Measurements from ENCODE around the gene HMOX2. TPM values are rescaled to one million over a fixed set of nuclear protein-coding genes. Genes with fewer than 3 reads are reported as not detected.

Gene HMOX2
- total RNA-seq, 4 donors from 2014 or later = 46.9 to 94.0 (median 75.0) TPM

- intact Hi-C loops (cut with DNase I) = loop anchor here (5.0 kb wide), 1 partner anchor 36 kb away; no protein-coding TSS in a partner anchor
- no peak for DNase-seq
- Histone ChIP-seq H3K4me1 (peaks cover 18 to 65% (median 26%) of the 10 kb centered on the region in 3 donors), H3K36me3 (peaks cover 26 to 81% (median 28%) of the 10 kb centered on the region in 3 donors), H3K27me3 (no peaks in the 10 kb centered on the region), H3K27ac (peak overlapping the region; percentile 37 to 72 (median 59)), H3K9me3 (no peaks in the 10 kb centered on the region), H3K4me3 (no peak overlapping the region)
- WGBS, 2 donors = 53 to 59% methylated on average over 8 to 13 of the region's 14 CpGs
- no peak for TF ChIP-seq CTCF (IDR thresholded peaks at IDR 0.05)
- no peak for TF ChIP-seq POLR2A (IDR thresholded peaks at IDR 0.05)
Measured at GRCh38 chr16:4510747-4511426, 34.7 kb downstream of the HMOX2 start.

GRCh38 chr16:4511441-4512082 lies 35.4 kb downstream of the HMOX2 start:
- Histone ChIP-seq H3K4me1 (peaks cover 12 to 65% (median 22%) of the 10 kb centered on the region in 3 donors), H3K27me3 (no peaks in the 10 kb centered on the region), H3K9me3 (no peaks in the 10 kb centered on the region), H3K4me3 (no peak overlapping the region), H3K27ac (peak overlapping the region; percentile 26 to 72 (median 52)), H3K36me3 (peaks cover 26 to 81% (median 28%) of the 10 kb centered on the region in 3 donors)
- WGBS, 2 donors = 21 to 65% methylated on average over 4 of the region's 9 CpGs
- TF ChIP-seq CTCF (IDR thresholded peaks at IDR 0.05) (peak in 5 of 6 experiments; percentile 29 to 70 (median 45)), POLR2A (IDR thresholded peaks at IDR 0.05) (no peak)
- intact Hi-C loops (cut with DNase I) = loop anchor here (5.0 kb wide), 1 partner anchor 36 kb away; no protein-coding TSS in a partner anchor
- no peak for DNase-seq

GRCh38 chr16:4512473-4512872 lies 36.3 kb downstream of the HMOX2 start:
- H3K27me3 ChIP-seq = no peaks in the 10 kb centered on the region
- WGBS, 2 donors = 52 to 100% methylated on average over 1 to 5 of the region's 10 CpGs
- no peak overlapping the region for H3K4me3 ChIP-seq
- H3K4me1 ChIP-seq = peaks cover 11 to 67% (median 22%) of the 10 kb centered on the region in 3 donors
- H3K9me3 ChIP-seq = no peaks in the 10 kb centered on the region
- peak overlapping the region in 2 of 4 donors; percentile 3 to 66 for H3K27ac ChIP-seq
- TF ChIP-seq POLR2A (IDR thresholded peaks at IDR 0.05) (no peak), CTCF (IDR thresholded peaks at IDR 0.05) (no peak)
- no peak for DNase-seq
- intact Hi-C loops (cut with DNase I) = loop anchor here (5.0 kb wide), 1 partner anchor 35 kb away; no protein-coding TSS in a partner anchor
- H3K36me3 ChIP-seq = peaks cover 24 to 72% (median 26%) of the 10 kb centered on the region in 3 donors

GRCh38 chr16:4513086-4513860 lies 37.1 kb downstream of the HMOX2 start:
- peaks cover 19 to 64% (median 24%) of the 10 kb centered on the region in 3 donors for H3K36me3 ChIP-seq
- intact Hi-C loops (cut with DNase I) = loop anchor here (5.0 kb wide), 1 partner anchor 34 kb away; no protein-coding TSS in a partner anchor

More at GRCh38 chr16:4513086-4513860, 37.1 kb downstream of the HMOX2 start:
- peaks cover 11 to 67% (median 22%) of the 10 kb centered on the region in 3 donors for H3K4me1 ChIP-seq
- no peak for DNase-seq
- WGBS, 2 donors = 80 to 100% methylated on average over 1 to 9 of the region's 19 CpGs
- H3K4me3 ChIP-seq = no peak overlapping the region
- H3K9me3 ChIP-seq = no peaks in the 10 kb centered on the region
- peak overlapping the region in 3 of 4 donors; percentile 17 to 84 (median 69) for H3K27ac ChIP-seq
- no peaks in the 10 kb centered on the region for H3K27me3 ChIP-seq
- no peak for TF ChIP-seq POLR2A (IDR thresholded peaks at IDR 0.05)
- no peak for TF ChIP-seq CTCF (IDR thresholded peaks at IDR 0.05)
